Endothelial cell of umbilical vein (primary cell): ENCODE results near the gene HOXC13.

ENCODE experiments used
- EZH2 ChIP-seq: IDR thresholded peaks from 2 replicates; pipeline ENCODE4 v1.6.1; 2012; ENCODE audit warnings: borderline replicate concordance, low read depth, mild to moderate bottlenecking, moderate library complexity, low read length, inconsistent platforms; ENCODE audit not compliant: severe bottlenecking
- TF ChIP-seq, protein P1 (sequence below), 2 donors: IDR thresholded peaks; 1 replicate in 1 of 2; 2 replicates in 1 of 2; pipeline ENCODE4 v1.5.1; 2011; ENCODE audit warnings: low read length in 2 of 2, mild to moderate bottlenecking in 2 of 2, moderate library complexity in 2 of 2, control low read depth in 1 of 2, inconsistent platforms in 1 of 2, low read depth in 1 of 2; ENCODE audit not compliant: insufficient read depth in 1 of 2; ENCODE audit errors: extremely low read depth in 1 of 2
- TF ChIP-seq, protein P2 (sequence below): IDR thresholded peaks from 2 replicates; pipeline ENCODE4 v1.6.1; 2011; ENCODE audit not compliant: insufficient read depth, insufficient read length

DNA sequence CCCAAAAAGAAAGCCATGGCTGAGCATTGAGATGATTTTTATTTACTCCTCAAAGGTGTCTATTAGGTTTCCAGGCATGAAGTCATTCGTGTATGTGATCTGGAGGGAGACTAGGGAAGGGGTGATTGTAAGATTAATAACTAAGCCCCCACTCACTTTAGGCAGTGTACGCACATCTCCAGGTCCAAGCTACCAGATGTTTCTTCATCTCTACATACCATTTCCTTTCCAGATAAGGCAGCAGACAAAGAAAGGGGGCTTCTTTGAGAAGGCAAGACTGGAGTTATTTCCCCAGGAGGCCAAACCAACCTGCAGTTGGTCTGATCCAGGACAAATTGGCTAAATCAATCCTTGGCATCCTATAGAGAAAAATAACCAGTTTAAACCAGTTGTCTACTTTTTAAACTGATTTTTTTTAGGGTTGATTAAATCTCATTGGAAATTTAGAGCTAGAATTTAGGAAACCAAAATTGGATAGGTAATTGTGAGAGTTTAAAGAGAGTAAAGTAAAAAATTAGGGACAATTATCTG lies 3.9 kb downstream of the HOXC13 start:
- TF ChIP-seq, protein P1, sequence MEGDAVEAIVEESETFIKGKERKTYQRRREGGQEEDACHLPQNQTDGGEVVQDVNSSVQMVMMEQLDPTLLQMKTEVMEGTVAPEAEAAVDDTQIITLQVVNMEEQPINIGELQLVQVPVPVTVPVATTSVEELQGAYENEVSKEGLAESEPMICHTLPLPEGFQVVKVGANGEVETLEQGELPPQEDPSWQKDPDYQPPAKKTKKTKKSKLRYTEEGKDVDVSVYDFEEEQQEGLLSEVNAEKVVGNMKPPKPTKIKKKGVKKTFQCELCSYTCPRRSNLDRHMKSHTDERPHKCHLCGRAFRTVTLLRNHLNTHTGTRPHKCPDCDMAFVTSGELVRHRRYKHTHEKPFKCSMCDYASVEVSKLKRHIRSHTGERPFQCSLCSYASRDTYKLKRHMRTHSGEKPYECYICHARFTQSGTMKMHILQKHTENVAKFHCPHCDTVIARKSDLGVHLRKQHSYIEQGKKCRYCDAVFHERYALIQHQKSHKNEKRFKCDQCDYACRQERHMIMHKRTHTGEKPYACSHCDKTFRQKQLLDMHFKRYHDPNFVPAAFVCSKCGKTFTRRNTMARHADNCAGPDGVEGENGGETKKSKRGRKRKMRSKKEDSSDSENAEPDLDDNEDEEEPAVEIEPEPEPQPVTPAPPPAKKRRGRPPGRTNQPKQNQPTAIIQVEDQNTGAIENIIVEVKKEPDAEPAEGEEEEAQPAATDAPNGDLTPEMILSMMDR (IDR thresholded peaks at IDR 0.05; ENCODE audit: extremely low read depth in 1 of 2, insufficient read depth in 1 of 2, low read depth in 1 of 2, low read length in 2 of 2), result no peak
- no peak for TF ChIP-seq EZH2
- TF ChIP-seq, protein P2, sequence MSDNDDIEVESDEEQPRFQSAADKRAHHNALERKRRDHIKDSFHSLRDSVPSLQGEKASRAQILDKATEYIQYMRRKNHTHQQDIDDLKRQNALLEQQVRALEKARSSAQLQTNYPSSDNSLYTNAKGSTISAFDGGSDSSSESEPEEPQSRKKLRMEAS, result no peak
